ENCODE data around the gene PCDHB1. TPM values are rescaled to one million over a fixed set of nuclear protein-coding genes. Genes with fewer than 3 reads are reported as not detected.
A peak's percentile ranks its signal among the peaks of the same experiment; 100 is the strongest.

PCDHB1 gene
- not detected for total RNA-seq
- long read RNA-seq = 0 reads

GRCh38 chr5:141050622-141051520, at the start of gene PCDHB1:
PCDHB1 (plus strand) TSS chr5:141051374; CDS start chr5:141051471, 97 bp downstream.
- DNase-seq = no peak
- intact Hi-C loops (cut with DNase I) = no loop called here
- ATAC-seq = peak in 1 of 2 donors; percentile 62

GRCh38 chr5:141001446-141001843, 49.7 kb upstream of the PCDHB1 start:
- intact Hi-C loops (cut with DNase I) = no loop called here
- peak; percentile 60 to 89 for ATAC-seq
- peak; percentile 35 for DNase-seq

- intact Hi-C loops (cut with DNase I) = no loop called here
- peak; percentile 32 for DNase-seq
- ATAC-seq = peak; percentile 64 to 75
Observed at GRCh38 chr5:141001844-141002604, 49.1 kb upstream of the PCDHB1 start.

- intact Hi-C loops (cut with DNase I) = no loop called here
Observed at GRCh38 chr5:141002605-141002965, 48.6 kb upstream of the PCDHB1 start.

GRCh38 chr5:141003031-141003430, 48.1 kb upstream of the PCDHB1 start:
- ATAC-seq (no peak), DNase-seq (no peak)
- intact Hi-C loops (cut with DNase I) = no loop called here

More at GRCh38 chr5:141002605-141002965, 48.6 kb upstream of the PCDHB1 start:
- no peak for DNase-seq
- ATAC-seq = no peak

- DNase-seq (no peak), ATAC-seq (peak in 1 of 2 donors; percentile 57)
- intact Hi-C loops (cut with DNase I) = no loop called here
Observed at GRCh38 chr5:141003791-141004611, 47.2 kb upstream of the PCDHB1 start.

- intact Hi-C loops (cut with DNase I) = no loop called here
- ATAC-seq (no peak), DNase-seq (no peak)
Observed at GRCh38 chr5:141007791-141008190, 43.4 kb upstream of the PCDHB1 start.

- intact Hi-C loops (cut with DNase I) = no loop called here
- DNase-seq (no peak), ATAC-seq (no peak)
Observed at GRCh38 chr5:141010047-141010793, 41.0 kb upstream of the PCDHB1 start.

GRCh38 chr5:141017943-141018342, 33.2 kb upstream of the PCDHB1 start:
- intact Hi-C loops (cut with DNase I) = no loop called here
- DNase-seq (no peak), ATAC-seq (no peak)

GRCh38 chr5:141022384-141022783, 28.8 kb upstream of the PCDHB1 start:
- intact Hi-C loops (cut with DNase I) = no loop called here
- no peak for DNase-seq

GRCh38 chr5:141031006-141031405, 20.2 kb upstream of the PCDHB1 start:
- intact Hi-C loops (cut with DNase I) = no loop called here
- DNase-seq = no peak
- ATAC-seq = no peak

More at GRCh38 chr5:141022384-141022783, 28.8 kb upstream of the PCDHB1 start:
- no peak for ATAC-seq

GRCh38 chr5:141032626-141033025, 18.5 kb upstream of the PCDHB1 start:
- DNase-seq = no peak
- ATAC-seq = no peak
- intact Hi-C loops (cut with DNase I) = no loop called here

GRCh38 chr5:141039061-141039460, 12.1 kb upstream of the PCDHB1 start:
- DNase-seq (no peak), ATAC-seq (no peak)
- intact Hi-C loops (cut with DNase I) = no loop called here

GRCh38 chr5:141039517-141039916, 11.7 kb upstream of the PCDHB1 start:
- DNase-seq = no peak
- intact Hi-C loops (cut with DNase I) = no loop called here
- ATAC-seq = no peak

- intact Hi-C loops (cut with DNase I) = loop anchor here in 1 of 2 donors (10.0 kb wide), 3 partner anchors 155 to 675 kb away; partner anchors contain the start of genes PCDHA10, PCDHA13 and SLC4A9
- peak; percentile 28 for DNase-seq
Observed at GRCh38 chr5:141040093-141040770, 10.9 kb upstream of the PCDHB1 start.

GRCh38 chr5:141040771-141041426, 10.3 kb upstream of the PCDHB1 start:
- intact Hi-C loops (cut with DNase I) = loop anchor here in 1 of 2 donors (10.0 kb wide), 3 partner anchors 156 to 676 kb away; partner anchors contain the start of genes PCDHA10, PCDHA13 and SLC4A9
- ATAC-seq = peak; percentile 94 to 98
- DNase-seq = peak; percentile 96

More at GRCh38 chr5:141040093-141040770, 10.9 kb upstream of the PCDHB1 start:
- peak; percentile 78 to 90 for ATAC-seq

GRCh38 chr5:141041427-141041785, 9.8 kb upstream of the PCDHB1 start:
- intact Hi-C loops (cut with DNase I) = loop anchor here in 1 of 2 donors (10.0 kb wide), 3 partner anchors 157 to 677 kb away; partner anchors contain the start of genes PCDHA10, PCDHA13 and SLC4A9
- ATAC-seq (no peak), DNase-seq (no peak)
